NCI-H345 (cell line): ENCODE data around the gene CPEB2.
"Not testable (repeated sequence)": the region's sequence is repeated elsewhere in the genome, so short reads cannot be mapped to it uniquely, and the experiment has no call there.

ENCODE experiments used
- DNase-seq: peaks from one replicate; lab custom pipeline; 2025; lab: John Stamatoyannopoulos, UW

The CPEB2 gene

GRCh38 chr4:15054541-15054940 is 52.3 kb downstream of the CPEB2 start:
- no peak for DNase-seq

- DNase-seq, result no peak
These were observed 57.9 kb downstream of the CPEB2 start for GRCh38 chr4:15060213-15060612.

- no peak for DNase-seq
These were observed 61.1 kb downstream of the CPEB2 start for GRCh38 chr4:15063341-15063740.

- no peak for DNase-seq
These were observed 63.2 kb downstream of the CPEB2 start for GRCh38 chr4:15065516-15065915.

GRCh38 chr4:15066140-15066539 is 63.9 kb downstream of the CPEB2 start:
- no peak for DNase-seq

- DNase-seq, result no peak
These were observed 66.0 kb downstream of the CPEB2 start for GRCh38 chr4:15068298-15068697.

GRCh38 chr4:15075875-15076274 is 73.6 kb downstream of the CPEB2 start:
- DNase-seq, result no peak

GRCh38 chr4:15077969-15078368 is 75.7 kb downstream of the CPEB2 start:
- no peak for DNase-seq

GRCh38 chr4:15078682-15079642 is 76.7 kb downstream of the CPEB2 start:
- no peak for DNase-seq

- DNase-seq, result no peak
These were observed 82.5 kb downstream of the CPEB2 start for GRCh38 chr4:15084780-15085179.

- not testable (repeated sequence) for DNase-seq
These were observed 83.5 kb downstream of the CPEB2 start for GRCh38 chr4:15085762-15086161.

- DNase-seq, result not testable (repeated sequence)
These were observed 84.0 kb downstream of the CPEB2 start for GRCh38 chr4:15086259-15086658.

- no peak for DNase-seq
These were observed 86.2 kb downstream of the CPEB2 start for GRCh38 chr4:15088394-15089035.

- no peak for DNase-seq
These were observed 87.7 kb downstream of the CPEB2 start for GRCh38 chr4:15089979-15090378.

- no peak for DNase-seq
These were observed 98.1 kb downstream of the CPEB2 start for GRCh38 chr4:15100380-15100779.

- DNase-seq, result no peak
These were observed 98.9 kb downstream of the CPEB2 start for GRCh38 chr4:15100994-15101695.

- DNase-seq, result no peak
These were observed 102.5 kb downstream of the CPEB2 start for GRCh38 chr4:15104825-15105224.

- DNase-seq, result no peak
These were observed 104.1 kb downstream of the CPEB2 start for GRCh38 chr4:15106399-15106798.

- DNase-seq, result no peak
These were observed 107.3 kb downstream of the CPEB2 start for GRCh38 chr4:15109600-15109999.

- no peak for DNase-seq
These were observed 107.9 kb downstream of the CPEB2 start for GRCh38 chr4:15110120-15110571.

- DNase-seq, result no peak
These were observed 114.3 kb downstream of the CPEB2 start for GRCh38 chr4:15116509-15117079.

GRCh38 chr4:15117270-15117946 is 115.1 kb downstream of the CPEB2 start:
- no peak for DNase-seq
